ENCODE measurements around the gene NXNL1. TPM values are rescaled to one million over a fixed set of nuclear protein-coding genes. Genes with fewer than 3 reads are reported as not detected.
A peak's percentile ranks its signal among the peaks of the same experiment; 100 is the strongest.
"Not testable (repeated sequence)": the region's sequence is repeated elsewhere in the genome, so short reads cannot be mapped to it uniquely, and the experiment has no call there.

The NXNL1 gene
- total RNA-seq, 1 donor from 2014 or later, result not detected

GRCh38 chr19:17486545-17487240 is 26.0 kb upstream of the NXNL1 start:
- DNase-seq, result no peak

- no peak for DNase-seq
These were observed 23.9 kb upstream of the NXNL1 start for GRCh38 chr19:17484520-17485185.

GRCh38 chr19:17483605-17484002 is 22.9 kb upstream of the NXNL1 start:
- no peak for DNase-seq

GRCh38 chr19:17482877-17483604 is 22.3 kb upstream of the NXNL1 start:
- no peak for DNase-seq

- no peak for DNase-seq
These were observed 21.3 kb upstream of the NXNL1 start for GRCh38 chr19:17481986-17482385.

- DNase-seq, result no peak
These were observed 18.6 kb upstream of the NXNL1 start for GRCh38 chr19:17479325-17479791.

- DNase-seq, result peak; percentile 92
These were observed 14.9 kb upstream of the NXNL1 start for GRCh38 chr19:17475541-17476115.

- DNase-seq, result not testable (repeated sequence)
These were observed 14.3 kb upstream of the NXNL1 start for GRCh38 chr19:17475011-17475540.

GRCh38 chr19:17473041-17473440 is 12.3 kb upstream of the NXNL1 start:
- no peak for DNase-seq

GRCh38 chr19:17471410-17472125 is 10.8 kb upstream of the NXNL1 start:
- no peak for DNase-seq

GRCh38 chr19:17470068-17470841 is 9.5 kb upstream of the NXNL1 start, which contains the start of gene SLC27A1:
SLC27A1 (plus strand) TSS chr19:17470524; CDS start chr19:17470541, 17 bp downstream.
- peak; percentile 100 for DNase-seq

GRCh38 chr19:17469481-17470067 is 8.8 kb upstream of the NXNL1 start:
- DNase-seq, result peak; percentile 97

- DNase-seq, result no peak
These were observed 8.4 kb upstream of the NXNL1 start for GRCh38 chr19:17469092-17469480.

GRCh38 chr19:17468302-17469091 is 7.8 kb upstream of the NXNL1 start:
- no peak for DNase-seq

GRCh38 chr19:17467471-17468301 is 7.0 kb upstream of the NXNL1 start:
- DNase-seq, result no peak

- no peak for DNase-seq
These were observed 5.7 kb upstream of the NXNL1 start for GRCh38 chr19:17466487-17466850.

- no peak for DNase-seq
These were observed 1.8 kb downstream of the NXNL1 start for GRCh38 chr19:17458970-17459369.

- DNase-seq, result no peak
These were observed 3.1 kb downstream of the NXNL1 start for GRCh38 chr19:17457616-17458015.

- DNase-seq, result no peak
These were observed 4.6 kb downstream of the NXNL1 start for GRCh38 chr19:17456127-17456526.

Measured in tongue (tissue), 2 donors.